RPMI7951 (cell line): ENCODE results near the gene EN1. TPM values are rescaled to one million over a fixed set of nuclear protein-coding genes. Genes with fewer than 3 reads are reported as not detected.
A peak's percentile ranks its signal among the peaks of the same experiment; 100 is the strongest.

ENCODE experiments used
- DNase-seq: peaks from one replicate; pipeline ENCODE4 v3.0.0-alpha.2; 2012; ENCODE audit warnings: low read depth
- total RNA-seq: library from RNA; depleted of rRNA; stranded (reverse); fragments of >200 nt; shearing (Covaris generic); gene quantifications from 2 replicates; pipeline ENCODE4 v1.2.3, GENCODE V29; 2014

EN1 gene
- total RNA-seq, 1 experiment from 2014 or later: not detected

DNA sequence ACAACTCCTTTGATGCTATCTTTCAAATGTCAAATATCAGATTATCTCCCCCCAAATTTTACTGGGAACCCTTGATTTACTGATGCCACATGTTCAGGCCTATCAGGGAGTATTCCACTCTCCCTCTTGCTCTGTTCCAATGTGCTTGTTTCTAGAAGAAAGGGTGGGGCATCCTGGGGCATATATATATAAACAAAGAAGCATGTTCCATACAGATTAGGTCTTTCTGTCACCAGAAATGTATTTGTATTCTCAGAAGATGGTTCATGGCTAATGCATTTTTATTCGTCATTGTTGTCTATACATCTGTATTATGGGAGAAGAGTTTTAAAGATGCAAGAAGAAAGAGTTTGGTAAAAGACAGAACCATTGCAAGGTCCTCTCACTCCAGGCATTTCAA, 24.9 kb downstream of the EN1 start:
- DNase-seq: no peak

GRCh38 chr2:118822015-118822414, 25.4 kb downstream of the EN1 start:
- no peak for DNase-seq

GRCh38 chr2:118817469-118817868, 30.0 kb downstream of the EN1 start:
- DNase-seq: no peak

DNA sequence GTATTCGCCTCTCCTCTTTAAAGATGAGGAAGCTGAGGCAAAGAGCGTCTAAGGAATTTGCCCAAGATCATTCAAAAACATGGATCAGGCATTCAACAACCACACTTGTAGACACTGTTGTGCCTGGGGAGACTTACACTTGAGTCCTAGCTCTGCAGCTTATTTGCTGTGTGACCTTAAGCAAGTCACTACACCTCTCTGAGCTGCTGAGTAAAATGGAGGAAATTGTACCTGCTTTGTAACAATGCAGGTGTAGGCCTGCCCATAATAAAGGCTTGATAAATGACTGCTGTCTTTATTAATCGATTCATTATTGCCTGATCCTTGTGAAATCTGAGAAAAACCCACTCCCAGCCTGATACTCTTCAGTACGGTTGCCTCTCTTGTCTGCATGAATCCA, 30.8 kb downstream of the EN1 start:
- no peak for DNase-seq

DNA sequence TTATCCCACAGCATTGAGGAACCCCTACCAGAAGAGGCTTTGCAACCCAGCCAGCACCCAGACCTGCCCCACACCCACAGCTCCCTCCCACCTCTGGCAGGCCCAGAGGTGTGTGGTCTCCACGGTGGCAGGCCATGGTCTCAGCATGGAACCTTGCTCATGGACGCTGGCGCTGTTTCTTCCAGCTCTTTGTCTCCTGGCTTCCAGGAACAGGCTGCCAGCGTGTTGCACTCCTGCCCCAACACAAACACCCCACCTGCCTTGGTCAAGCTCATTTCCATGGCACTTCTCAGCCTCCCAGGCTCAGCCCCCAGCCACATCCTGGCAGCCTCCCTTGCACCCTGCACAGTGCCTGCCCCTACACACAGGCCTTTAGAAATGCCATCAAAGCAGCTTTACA, 31.7 kb downstream of the EN1 start:
- no peak for DNase-seq

GRCh38 chr2:118815314-118815713, 32.1 kb downstream of the EN1 start:
- DNase-seq: no peak

- no peak for DNase-seq
Measured at GRCh38 chr2:118814368-118814767, 33.1 kb downstream of the EN1 start.

GRCh38 chr2:118813601-118814339, 33.7 kb downstream of the EN1 start:
- no peak for DNase-seq

GRCh38 chr2:118813111-118813510, 34.3 kb downstream of the EN1 start:
- DNase-seq: no peak

DNA sequence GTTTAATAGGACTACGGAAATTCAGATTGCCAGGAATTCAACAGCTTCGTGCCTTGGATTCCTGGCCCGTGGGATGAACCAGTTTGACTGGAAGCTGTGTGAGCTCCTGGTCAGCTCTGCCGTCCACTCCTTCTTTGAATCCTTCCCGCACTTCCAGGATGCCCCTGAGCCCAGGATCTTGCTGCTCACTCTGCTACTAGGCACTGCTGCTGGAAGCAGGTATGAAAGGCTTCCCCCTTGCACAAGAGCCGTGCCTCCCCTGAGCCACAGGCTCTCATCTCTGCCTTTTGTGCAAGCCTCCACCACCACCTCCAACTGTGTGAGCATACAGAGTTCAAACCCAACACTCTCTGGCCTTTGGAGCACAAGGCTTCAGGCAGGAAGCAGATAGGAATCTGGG, 34.9 kb downstream of the EN1 start:
- DNase-seq: no peak

- DNase-seq: no peak
Measured at GRCh38 chr2:118811514-118812115, 35.8 kb downstream of the EN1 start.

DNA sequence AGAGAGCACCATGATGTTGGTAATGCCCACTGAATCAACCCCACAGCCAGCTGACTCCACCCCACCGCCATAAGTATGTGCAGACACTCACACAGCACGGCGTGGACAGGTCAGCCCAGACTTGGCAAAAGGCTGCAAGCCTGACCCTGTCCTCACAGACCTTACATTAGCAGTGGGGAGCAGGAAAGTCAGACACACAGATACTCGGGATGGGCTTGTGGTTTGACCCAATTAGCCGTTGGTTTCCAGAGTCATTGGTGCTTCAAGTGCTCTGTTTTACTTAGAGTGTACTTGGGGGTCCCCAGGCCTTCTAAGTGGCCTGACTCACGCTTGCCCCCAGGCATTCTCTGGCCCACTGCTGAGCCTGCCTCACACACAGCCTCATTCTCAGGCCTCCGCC, 36.7 kb downstream of the EN1 start:
- peak; percentile 10 for DNase-seq

DNA sequence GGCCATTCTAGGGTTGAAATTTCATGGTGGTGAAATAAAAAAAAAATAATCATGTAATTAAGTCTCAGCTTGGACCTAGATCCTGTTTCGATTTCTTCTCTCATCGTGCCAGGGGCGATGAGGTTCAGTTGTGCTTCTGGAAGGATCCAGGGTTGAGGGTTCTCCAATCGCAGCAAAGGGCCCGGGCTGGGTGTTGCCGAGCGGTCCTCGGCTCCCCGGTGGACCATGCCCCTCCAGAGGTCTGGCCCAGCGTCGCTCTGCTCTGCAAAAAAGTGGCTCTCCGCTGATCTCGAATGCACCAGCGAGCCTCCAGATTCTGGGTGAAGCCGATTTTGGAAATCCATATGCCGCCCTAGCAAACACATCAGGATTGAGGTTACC, 39.0 kb downstream of the EN1 start:
- DNase-seq: no peak

- no peak for DNase-seq
Measured at GRCh38 chr2:118807668-118808428, 39.6 kb downstream of the EN1 start.

DNA sequence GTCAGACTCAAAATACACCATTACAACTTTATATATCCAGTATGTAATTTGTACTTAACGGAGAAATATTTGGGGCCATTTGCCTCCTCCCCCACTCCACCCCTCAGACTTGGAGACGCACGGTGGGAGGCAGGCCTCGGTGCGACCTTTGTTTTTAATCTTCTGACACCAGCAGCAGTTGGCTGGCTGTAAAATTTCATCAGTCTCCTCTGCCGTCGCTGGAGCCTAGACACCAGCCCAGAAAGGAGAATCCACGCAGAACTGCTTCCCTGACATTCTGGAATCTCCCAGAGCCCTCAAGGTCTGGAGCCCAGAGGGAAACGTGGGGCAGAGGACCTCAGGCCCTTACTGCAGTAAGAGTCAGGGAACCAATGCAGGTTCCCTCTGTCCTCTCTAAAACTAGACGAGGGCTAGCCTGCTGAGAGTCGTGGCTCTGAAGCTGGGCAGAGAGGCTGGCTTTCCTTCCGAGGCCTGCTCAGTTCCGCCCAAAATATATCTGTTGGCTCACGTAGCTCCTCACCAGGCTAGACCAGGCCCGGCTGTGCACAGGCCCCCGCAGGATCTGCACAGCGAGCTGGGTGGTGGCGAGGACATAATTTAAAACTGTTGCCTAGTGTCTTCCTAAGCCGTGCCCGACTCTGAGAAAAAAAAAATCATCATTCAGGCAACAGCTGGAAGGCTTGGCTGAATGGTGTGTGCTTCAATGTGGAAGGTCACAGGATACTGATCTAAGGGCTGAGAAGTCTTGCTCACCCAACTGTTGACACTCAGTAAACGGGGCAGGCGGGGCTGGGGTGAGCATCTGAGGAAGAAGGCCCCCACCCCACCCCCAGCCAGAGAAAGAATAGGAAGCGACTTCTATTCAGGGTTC, 40.4 kb downstream of the EN1 start:
- DNase-seq: no peak

DNA sequence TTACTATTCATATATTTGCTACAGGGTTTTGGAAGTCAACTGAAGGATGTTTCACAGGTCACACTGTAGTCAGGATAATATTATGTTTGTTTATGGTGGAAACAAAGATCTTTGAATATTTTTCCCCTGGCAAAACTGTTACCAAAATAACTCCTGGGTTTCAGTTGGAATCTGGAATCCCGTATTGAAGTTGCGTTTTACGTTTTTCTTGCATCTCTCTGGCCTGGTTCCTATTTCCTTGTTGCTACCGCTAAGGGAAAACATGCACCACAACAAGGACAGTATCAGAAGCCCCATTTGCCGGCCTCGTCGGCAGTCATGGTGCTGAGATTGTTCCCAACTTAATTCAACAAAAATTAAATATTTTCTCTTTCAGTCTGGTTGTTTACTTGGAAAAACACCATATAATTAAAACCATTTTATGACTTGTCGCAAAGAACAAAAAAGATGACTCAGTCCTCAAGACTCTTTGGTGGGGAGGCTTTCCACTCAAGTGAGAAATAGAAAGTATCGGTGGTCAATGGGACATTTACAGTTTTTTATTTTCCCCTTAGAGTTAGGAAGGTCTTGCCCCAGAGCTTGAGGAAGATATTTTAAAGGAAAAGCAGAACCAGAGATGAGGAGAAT, 42.3 kb downstream of the EN1 start:
- no peak for DNase-seq

DNA sequence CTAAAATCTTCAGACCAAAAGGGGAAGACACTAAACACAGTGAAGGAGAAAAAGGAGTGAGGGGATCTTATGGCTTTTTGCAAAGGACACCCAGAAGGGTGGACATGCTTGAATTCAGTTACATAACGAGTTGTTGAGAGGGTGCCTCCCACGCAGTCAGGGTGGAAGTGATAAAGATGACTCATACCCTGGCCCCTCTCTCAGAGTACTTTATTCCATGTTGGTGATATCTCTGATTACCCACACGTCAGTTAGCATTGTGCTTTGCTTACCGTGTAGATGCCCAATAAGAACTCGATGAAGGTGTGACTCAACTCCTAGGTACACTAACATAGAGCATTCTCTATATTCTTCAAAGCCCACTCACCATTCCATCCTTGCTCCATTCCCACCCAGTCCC, 44.4 kb downstream of the EN1 start:
- DNase-seq: no peak

GRCh38 chr2:118801151-118801550, 46.3 kb downstream of the EN1 start:
- no peak for DNase-seq

- no peak for DNase-seq
Measured at GRCh38 chr2:118800736-118801135, 46.7 kb downstream of the EN1 start.

GRCh38 chr2:118794546-118794945, 52.9 kb downstream of the EN1 start:
- no peak for DNase-seq
